ENCODE measurements around the gene RNF44.

GRCh38 chr5:176538230-176538988 lies 1.2 kb upstream of the RNF44 start:
- TF ChIP-seq, protein P1, sequence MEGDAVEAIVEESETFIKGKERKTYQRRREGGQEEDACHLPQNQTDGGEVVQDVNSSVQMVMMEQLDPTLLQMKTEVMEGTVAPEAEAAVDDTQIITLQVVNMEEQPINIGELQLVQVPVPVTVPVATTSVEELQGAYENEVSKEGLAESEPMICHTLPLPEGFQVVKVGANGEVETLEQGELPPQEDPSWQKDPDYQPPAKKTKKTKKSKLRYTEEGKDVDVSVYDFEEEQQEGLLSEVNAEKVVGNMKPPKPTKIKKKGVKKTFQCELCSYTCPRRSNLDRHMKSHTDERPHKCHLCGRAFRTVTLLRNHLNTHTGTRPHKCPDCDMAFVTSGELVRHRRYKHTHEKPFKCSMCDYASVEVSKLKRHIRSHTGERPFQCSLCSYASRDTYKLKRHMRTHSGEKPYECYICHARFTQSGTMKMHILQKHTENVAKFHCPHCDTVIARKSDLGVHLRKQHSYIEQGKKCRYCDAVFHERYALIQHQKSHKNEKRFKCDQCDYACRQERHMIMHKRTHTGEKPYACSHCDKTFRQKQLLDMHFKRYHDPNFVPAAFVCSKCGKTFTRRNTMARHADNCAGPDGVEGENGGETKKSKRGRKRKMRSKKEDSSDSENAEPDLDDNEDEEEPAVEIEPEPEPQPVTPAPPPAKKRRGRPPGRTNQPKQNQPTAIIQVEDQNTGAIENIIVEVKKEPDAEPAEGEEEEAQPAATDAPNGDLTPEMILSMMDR (IDR thresholded peaks at IDR 0.05; ENCODE audit: borderline replicate concordance, extremely low read depth, low read length, poor library complexity, severe bottlenecking) = no peak
- TF ChIP-seq EZH2 (IDR thresholded peaks at IDR 0.05; ENCODE audit: borderline replicate concordance, low read depth, low read length, severe bottlenecking) = no peak
